NCI-H146 (cell line): Measurements from ENCODE around the gene ISM1.

Experiments
- DNase-seq: peaks from one replicate; lab custom pipeline; 2025; lab: John Stamatoyannopoulos, UW

The ISM1 gene

GRCh38 chr20:13283869-13284829 lies 63.1 kb downstream of the ISM1 start:
- no peak for DNase-seq

- DNase-seq: no peak
Measured at GRCh38 chr20:13284830-13285229, 63.8 kb downstream of the ISM1 start.

GRCh38 chr20:13285408-13285807 lies 64.3 kb downstream of the ISM1 start:
- DNase-seq: no peak

GRCh38 chr20:13286052-13286451 lies 65.0 kb downstream of the ISM1 start:
- DNase-seq: no peak

- no peak for DNase-seq
Measured at GRCh38 chr20:13286607-13287006, 65.5 kb downstream of the ISM1 start.

- no peak for DNase-seq
Measured at GRCh38 chr20:13288357-13288756, 67.3 kb downstream of the ISM1 start.

- no peak for DNase-seq
Measured at GRCh38 chr20:13289031-13289430, 68.0 kb downstream of the ISM1 start.

GRCh38 chr20:13290724-13291123 lies 69.7 kb downstream of the ISM1 start:
- no peak for DNase-seq

- DNase-seq: no peak
Measured at GRCh38 chr20:13291157-13291556, 70.1 kb downstream of the ISM1 start.

GRCh38 chr20:13292201-13292885 lies 71.3 kb downstream of the ISM1 start:
- DNase-seq: no peak

GRCh38 chr20:13294522-13294921 lies 73.4 kb downstream of the ISM1 start:
- DNase-seq: no peak

GRCh38 chr20:13295637-13296036 lies 74.6 kb downstream of the ISM1 start:
- DNase-seq: no peak

GRCh38 chr20:13296070-13296469 lies 75.0 kb downstream of the ISM1 start:
- DNase-seq: no peak

- no peak for DNase-seq
Measured at GRCh38 chr20:13297147-13297899, 76.2 kb downstream of the ISM1 start.

- no peak for DNase-seq
Measured at GRCh38 chr20:13298692-13299373, 77.8 kb downstream of the ISM1 start.

GRCh38 chr20:13299401-13299800 lies 78.3 kb downstream of the ISM1 start:
- no peak for DNase-seq

- no peak for DNase-seq
Measured at GRCh38 chr20:13301596-13301995, 80.5 kb downstream of the ISM1 start.

- peak; percentile 8 for DNase-seq
Measured at GRCh38 chr20:13302647-13303450, 81.8 kb downstream of the ISM1 start.

GRCh38 chr20:13305284-13305683 lies 84.2 kb downstream of the ISM1 start:
- DNase-seq: no peak

- DNase-seq: no peak
Measured at GRCh38 chr20:13307562-13308163, 86.6 kb downstream of the ISM1 start.

GRCh38 chr20:13312300-13312699 lies 91.2 kb downstream of the ISM1 start:
- no peak for DNase-seq
